OCI-LY3 (cell line): Measurements from ENCODE around the gene CLSTN2.

Experiments
- EZH2phosphoT487 ChIP-seq: fragments of 200-600 bp; shearing (Covaris generic); IDR thresholded peaks from 2 replicates; pipeline ENCODE4 v1.6.1; 2018; ENCODE audit warnings: antibody characterized with exemption, mixed run types, low read depth
- TF ChIP-seq, protein P1 (sequence below): fragments of 200-600, 300-600 bp; sonication (generic); IDR thresholded peaks from 2 replicates; pipeline ENCODE4 v1.5.1; 2014; ENCODE audit warnings: antibody characterized with exemption, low read length, low read depth

DNA sequence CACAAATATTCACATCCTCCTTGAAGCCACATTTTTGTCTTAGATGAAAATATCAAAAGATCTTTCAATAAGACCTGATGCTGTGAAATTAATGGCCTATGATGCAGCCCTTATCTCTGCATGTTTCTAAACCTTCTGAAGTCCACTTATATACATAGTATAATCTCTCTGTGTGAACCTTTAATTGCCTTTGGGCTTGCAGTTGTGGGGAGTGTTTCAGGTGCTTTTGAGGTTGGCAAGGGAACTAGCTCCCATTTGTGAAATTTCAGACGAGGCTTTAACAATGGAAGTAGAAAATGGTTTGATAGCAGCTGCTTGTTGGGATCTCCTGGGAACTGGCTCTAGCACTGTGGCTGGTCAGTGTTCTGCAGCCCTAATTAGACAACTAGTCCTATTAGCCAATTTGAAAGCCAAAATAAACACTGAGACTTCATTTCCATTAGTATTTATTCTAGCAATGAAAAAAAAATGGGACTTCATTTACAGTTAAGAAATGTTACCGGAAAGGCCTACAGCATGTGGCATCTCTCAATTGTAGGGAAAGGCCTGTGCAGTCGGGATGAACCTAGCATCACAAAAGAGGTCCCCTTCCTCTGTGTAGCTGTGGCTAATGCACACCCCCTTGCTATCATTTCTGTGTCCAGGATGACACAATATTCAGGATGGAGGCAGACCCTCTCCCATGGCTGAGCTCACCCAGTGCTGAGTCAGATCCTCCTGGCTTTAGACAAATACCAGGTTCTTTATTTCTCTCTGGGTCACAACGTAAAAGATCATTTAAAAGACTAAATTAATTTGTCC is 602.1 kb downstream of the CLSTN2 start:
- TF ChIP-seq, protein P1, sequence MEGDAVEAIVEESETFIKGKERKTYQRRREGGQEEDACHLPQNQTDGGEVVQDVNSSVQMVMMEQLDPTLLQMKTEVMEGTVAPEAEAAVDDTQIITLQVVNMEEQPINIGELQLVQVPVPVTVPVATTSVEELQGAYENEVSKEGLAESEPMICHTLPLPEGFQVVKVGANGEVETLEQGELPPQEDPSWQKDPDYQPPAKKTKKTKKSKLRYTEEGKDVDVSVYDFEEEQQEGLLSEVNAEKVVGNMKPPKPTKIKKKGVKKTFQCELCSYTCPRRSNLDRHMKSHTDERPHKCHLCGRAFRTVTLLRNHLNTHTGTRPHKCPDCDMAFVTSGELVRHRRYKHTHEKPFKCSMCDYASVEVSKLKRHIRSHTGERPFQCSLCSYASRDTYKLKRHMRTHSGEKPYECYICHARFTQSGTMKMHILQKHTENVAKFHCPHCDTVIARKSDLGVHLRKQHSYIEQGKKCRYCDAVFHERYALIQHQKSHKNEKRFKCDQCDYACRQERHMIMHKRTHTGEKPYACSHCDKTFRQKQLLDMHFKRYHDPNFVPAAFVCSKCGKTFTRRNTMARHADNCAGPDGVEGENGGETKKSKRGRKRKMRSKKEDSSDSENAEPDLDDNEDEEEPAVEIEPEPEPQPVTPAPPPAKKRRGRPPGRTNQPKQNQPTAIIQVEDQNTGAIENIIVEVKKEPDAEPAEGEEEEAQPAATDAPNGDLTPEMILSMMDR = no peak
- no peak for TF ChIP-seq EZH2phosphoT487
